Thyroid gland (tissue), 4 donors: ENCODE measurements around the gene EMP1. TPM values are rescaled to one million over a fixed set of nuclear protein-coding genes. Genes with fewer than 3 reads are reported as not detected.

Source experiments
- DNase-seq, 2 donors: peaks; one replicate each; pipeline ENCODE4 v3.0.0-alpha.2; 2019
- H3K27ac ChIP-seq, 3 donors: fragments of 200-600 bp; sonication (generic); 1 replicate in 2 of 3; 2 replicates in 1 of 3; pipeline ENCODE4 v1.5.1; 2016 to 2019; ENCODE audit warnings: mild to moderate bottlenecking in 1 of 3, moderate library complexity in 1 of 3
- H3K27me3 ChIP-seq: fragments of 200-600 bp; sonication (generic); one replicate; pipeline ENCODE4 v1.5.1; 2019
- H3K36me3 ChIP-seq, 2 donors: fragments of 200-600 bp; sonication (generic); one replicate each; pipeline ENCODE4 v1.5.1; 2016 to 2019
- H3K4me1 ChIP-seq, 2 donors: fragments of 200-600 bp; sonication (generic); one replicate each; pipeline ENCODE4 v1.5.1; 2017 to 2019
- H3K4me3 ChIP-seq, 3 donors: fragments of 200-600 bp; sonication (generic); replicated peaks in 1 of 3; 1 replicate in 2 of 3; 2 replicates in 1 of 3; pipeline ENCODE4 v1.5.1; 2016; ENCODE audit warnings: mild to moderate bottlenecking in 1 of 3
- H3K9me3 ChIP-seq: fragments of 200-600 bp; sonication (generic); one replicate; pipeline ENCODE4 v1.5.1; 2017
- CTCF ChIP-seq, 6 experiments: fragments of 200-600 bp in 3 of 6; fragments of 450-650 bp in 3 of 6; sonication (generic) in 3 of 6; IDR thresholded peaks; one replicate each; pipeline ENCODE4 v1.5.1; 2016 to 2019; ENCODE audit warnings: antibody characterized with exemption in 6 of 6, mild to moderate bottlenecking in 2 of 6, inconsistent platforms in 1 of 6, moderate library complexity in 1 of 6
- POLR2A ChIP-seq, 2 donors: fragments of 450-650 bp; IDR thresholded peaks; one replicate each; pipeline ENCODE4 v1.6.1; 2017; ENCODE audit warnings: antibody characterized with exemption in 2 of 2, mild to moderate bottlenecking in 2 of 2, moderate library complexity in 1 of 2
- WGBS, 2 donors: methylation state at CpG; one replicate each; pipeline ENCODE4 v1.1.5; 2017; 5-methylcytosine and 5-hydroxymethylcytosine counted together
- intact Hi-C: fragments of 100-400 bp; cut with DNase I; formaldehyde crosslinking; loops from one replicate; pipeline ENCODE4 v1.15.1; 2023
- total RNA-seq, 4 donors: library from RNA; depleted of rRNA; stranded (reverse); fragments of >200 nt; gene quantifications; one replicate each; pipeline ENCODE4 v1.2.3, GENCODE V29; 2016

Gene EMP1
- total RNA-seq, 4 donors from 2014 or later: 459 to 634 (median 503) TPM

- WGBS, 2 donors: 50 to 64% methylated on average over 1 of the region's 1 CpG
- H3K4me3 ChIP-seq: no peak overlapping the region
- no peaks in the 10 kb centered on the region for H3K36me3 ChIP-seq
- DNase-seq: peak in 1 of 2 donors; percentile 14
- TF ChIP-seq CTCF (IDR thresholded peaks at IDR 0.05) (no peak), POLR2A (IDR thresholded peaks at IDR 0.05) (no peak)
- H3K27me3 ChIP-seq: no peaks in the 10 kb centered on the region
- intact Hi-C loops: no loop called here
- H3K27ac ChIP-seq: peak overlapping the region in 1 of 3 donors; percentile 18
- H3K9me3 ChIP-seq: no peaks in the 10 kb centered on the region
- H3K4me1 ChIP-seq: peaks cover 31 to 44% of the 10 kb centered on the region in 2 donors
Measured at GRCh38 chr12:13152281-13152680, 44.2 kb upstream of the EMP1 start.

GRCh38 chr12:13152756-13153155 is 43.8 kb upstream of the EMP1 start:
- 95 to 98% methylated on average over 6 of the region's 6 CpGs for WGBS, 2 donors
- intact Hi-C loops: no loop called here
- no peak for TF ChIP-seq CTCF (IDR thresholded peaks at IDR 0.05)
- TF ChIP-seq POLR2A (IDR thresholded peaks at IDR 0.05): no peak
- H3K9me3 ChIP-seq: no peaks in the 10 kb centered on the region
- no peaks in the 10 kb centered on the region for H3K36me3 ChIP-seq
- peak overlapping the region in 2 of 3 donors; percentile 18 to 82 for H3K27ac ChIP-seq
- DNase-seq: no peak
- H3K4me1 ChIP-seq: peaks cover 26 to 40% of the 10 kb centered on the region in 2 donors
- no peaks in the 10 kb centered on the region for H3K27me3 ChIP-seq
- no peak overlapping the region for H3K4me3 ChIP-seq

GRCh38 chr12:13153180-13153579 is 43.3 kb upstream of the EMP1 start:
- WGBS, 2 donors: 74 to 88% methylated on average over 7 of the region's 7 CpGs
- no peak for TF ChIP-seq CTCF (IDR thresholded peaks at IDR 0.05)
- TF ChIP-seq POLR2A (IDR thresholded peaks at IDR 0.05): no peak
- Histone ChIP-seq H3K27me3 (no peaks in the 10 kb centered on the region), H3K9me3 (no peaks in the 10 kb centered on the region), H3K36me3 (no peaks in the 10 kb centered on the region), H3K4me1 (peaks cover 22 to 35% of the 10 kb centered on the region in 2 donors), H3K4me3 (no peak overlapping the region), H3K27ac (peak overlapping the region in 2 of 3 donors; percentile 81 to 82)
- no peak for DNase-seq
- intact Hi-C loops: no loop called here

- H3K27ac ChIP-seq: peak overlapping the region; percentile 57 to 82 (median 81)
- no peaks in the 10 kb centered on the region for H3K36me3 ChIP-seq
- WGBS, 2 donors: 25 to 31% methylated on average over 3 of the region's 3 CpGs
- DNase-seq: no peak
- intact Hi-C loops: no loop called here
- no peak overlapping the region for H3K4me3 ChIP-seq
- TF ChIP-seq CTCF (IDR thresholded peaks at IDR 0.05) (no peak), POLR2A (IDR thresholded peaks at IDR 0.05) (no peak)
- H3K4me1 ChIP-seq: peaks cover 15 to 26% of the 10 kb centered on the region in 2 donors
- H3K27me3 ChIP-seq: no peaks in the 10 kb centered on the region
- H3K9me3 ChIP-seq: no peaks in the 10 kb centered on the region
Measured at GRCh38 chr12:13154027-13154538, 42.4 kb upstream of the EMP1 start.

GRCh38 chr12:13154831-13155230 is 41.7 kb upstream of the EMP1 start:
- TF ChIP-seq CTCF (IDR thresholded peaks at IDR 0.05) (no peak), POLR2A (IDR thresholded peaks at IDR 0.05) (no peak)
- intact Hi-C loops: no loop called here
- DNase-seq: no peak
- no peaks in the 10 kb centered on the region for H3K36me3 ChIP-seq
- H3K27me3 ChIP-seq: no peaks in the 10 kb centered on the region
- H3K27ac ChIP-seq: peak overlapping the region; percentile 57 to 82 (median 81)
- H3K4me3 ChIP-seq: no peak overlapping the region
- no peaks in the 10 kb centered on the region for H3K9me3 ChIP-seq
- H3K4me1 ChIP-seq: peaks cover 15 to 25% of the 10 kb centered on the region in 2 donors
